MM.1S (cell line): ENCODE measurements around the gene DFFA.

Source experiments
- EZH2 ChIP-seq: fragments of 300-600 bp; sonication (generic); optimal IDR thresholded peaks from 2 replicates; pipeline ENCODE3; 2017; ENCODE audit warnings: low read depth, mild to moderate bottlenecking, antibody characterized with exemption, low read length, mixed read lengths
- TF ChIP-seq, protein P1 (sequence below): fragments of 300-600 bp; sonication (generic); IDR thresholded peaks from 2 replicates; pipeline ENCODE4 v1.5.1; 2016; ENCODE audit warnings: antibody characterized with exemption, low read length, mixed read lengths

DNA sequence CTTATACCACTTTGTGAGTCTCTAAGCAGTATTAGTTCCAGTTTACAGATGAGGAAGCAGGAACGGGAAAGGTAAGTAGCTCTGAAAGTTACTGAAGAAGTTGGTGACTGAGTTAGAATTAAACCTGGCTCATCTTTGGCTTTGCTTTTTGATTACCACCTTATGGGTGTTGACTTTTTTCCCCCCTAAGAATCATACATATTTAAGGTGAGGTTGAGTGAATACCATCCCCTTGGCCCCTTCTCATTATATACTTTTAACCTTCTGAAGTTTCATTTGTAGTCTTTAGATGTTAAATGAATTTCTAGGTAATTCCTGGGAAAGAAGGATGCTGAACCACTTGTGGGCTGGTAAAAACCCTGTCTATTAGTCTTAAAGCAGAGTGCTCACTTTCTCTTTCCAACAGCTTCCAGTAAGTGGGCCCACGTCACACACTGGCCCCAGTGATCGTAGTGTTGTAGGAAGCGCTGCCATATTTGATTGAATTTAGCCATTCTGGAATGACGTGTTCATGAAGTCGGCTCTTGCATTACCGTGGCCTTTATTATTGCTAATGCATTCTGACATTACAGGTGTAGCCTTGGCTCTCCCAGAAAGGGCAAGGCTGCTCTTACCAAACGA lies 49.3 kb upstream of the DFFA start:
- TF ChIP-seq, protein P1, sequence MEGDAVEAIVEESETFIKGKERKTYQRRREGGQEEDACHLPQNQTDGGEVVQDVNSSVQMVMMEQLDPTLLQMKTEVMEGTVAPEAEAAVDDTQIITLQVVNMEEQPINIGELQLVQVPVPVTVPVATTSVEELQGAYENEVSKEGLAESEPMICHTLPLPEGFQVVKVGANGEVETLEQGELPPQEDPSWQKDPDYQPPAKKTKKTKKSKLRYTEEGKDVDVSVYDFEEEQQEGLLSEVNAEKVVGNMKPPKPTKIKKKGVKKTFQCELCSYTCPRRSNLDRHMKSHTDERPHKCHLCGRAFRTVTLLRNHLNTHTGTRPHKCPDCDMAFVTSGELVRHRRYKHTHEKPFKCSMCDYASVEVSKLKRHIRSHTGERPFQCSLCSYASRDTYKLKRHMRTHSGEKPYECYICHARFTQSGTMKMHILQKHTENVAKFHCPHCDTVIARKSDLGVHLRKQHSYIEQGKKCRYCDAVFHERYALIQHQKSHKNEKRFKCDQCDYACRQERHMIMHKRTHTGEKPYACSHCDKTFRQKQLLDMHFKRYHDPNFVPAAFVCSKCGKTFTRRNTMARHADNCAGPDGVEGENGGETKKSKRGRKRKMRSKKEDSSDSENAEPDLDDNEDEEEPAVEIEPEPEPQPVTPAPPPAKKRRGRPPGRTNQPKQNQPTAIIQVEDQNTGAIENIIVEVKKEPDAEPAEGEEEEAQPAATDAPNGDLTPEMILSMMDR = no peak
- no peak for TF ChIP-seq EZH2
